ENCODE measurements around the gene C16orf92.

DNA sequence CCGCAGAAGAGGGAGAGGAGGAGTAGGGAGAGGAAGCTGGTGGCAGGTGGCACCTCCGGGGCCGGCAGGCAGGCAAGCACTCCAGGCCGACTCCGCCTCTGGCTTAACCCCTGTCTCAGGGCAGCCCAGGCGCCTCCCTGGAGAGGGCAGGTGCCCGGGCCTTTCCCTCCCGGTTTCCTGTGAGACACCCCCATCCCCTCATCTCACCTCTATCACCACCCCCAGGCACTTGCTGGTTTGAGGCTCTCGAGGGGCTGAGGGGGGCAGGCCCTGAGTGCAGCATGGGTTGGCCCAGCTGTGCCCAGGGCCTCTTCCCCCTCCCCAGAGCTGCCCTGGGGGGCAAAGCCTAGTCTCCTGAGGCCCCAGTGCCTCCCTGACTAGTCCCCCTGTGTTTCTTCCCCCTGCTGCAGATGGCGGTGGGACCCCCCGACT is 18.2 kb upstream of the C16orf92 start:
- TF ChIP-seq, protein P1, sequence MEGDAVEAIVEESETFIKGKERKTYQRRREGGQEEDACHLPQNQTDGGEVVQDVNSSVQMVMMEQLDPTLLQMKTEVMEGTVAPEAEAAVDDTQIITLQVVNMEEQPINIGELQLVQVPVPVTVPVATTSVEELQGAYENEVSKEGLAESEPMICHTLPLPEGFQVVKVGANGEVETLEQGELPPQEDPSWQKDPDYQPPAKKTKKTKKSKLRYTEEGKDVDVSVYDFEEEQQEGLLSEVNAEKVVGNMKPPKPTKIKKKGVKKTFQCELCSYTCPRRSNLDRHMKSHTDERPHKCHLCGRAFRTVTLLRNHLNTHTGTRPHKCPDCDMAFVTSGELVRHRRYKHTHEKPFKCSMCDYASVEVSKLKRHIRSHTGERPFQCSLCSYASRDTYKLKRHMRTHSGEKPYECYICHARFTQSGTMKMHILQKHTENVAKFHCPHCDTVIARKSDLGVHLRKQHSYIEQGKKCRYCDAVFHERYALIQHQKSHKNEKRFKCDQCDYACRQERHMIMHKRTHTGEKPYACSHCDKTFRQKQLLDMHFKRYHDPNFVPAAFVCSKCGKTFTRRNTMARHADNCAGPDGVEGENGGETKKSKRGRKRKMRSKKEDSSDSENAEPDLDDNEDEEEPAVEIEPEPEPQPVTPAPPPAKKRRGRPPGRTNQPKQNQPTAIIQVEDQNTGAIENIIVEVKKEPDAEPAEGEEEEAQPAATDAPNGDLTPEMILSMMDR (IDR thresholded peaks at IDR 0.05; ENCODE audit: control extremely low read depth in 1 of 3, insufficient read depth in 1 of 3, low read depth in 1 of 3, low read length in 3 of 3), result no peak
- TF ChIP-seq CHD1 (IDR thresholded peaks at IDR 0.05; ENCODE audit: low read depth, low read length) (no peak), ASH2L (IDR thresholded peaks at IDR 0.05; ENCODE audit: low read length) (no peak), HDAC2 (IDR thresholded peaks at IDR 0.05; ENCODE audit: borderline replicate concordance in 1 of 2, low read depth in 2 of 2, low read length in 2 of 2) (no peak), EZH2 (IDR thresholded peaks at IDR 0.05; ENCODE audit: low read depth, low read length, severe bottlenecking) (no peak), POLR2A (IDR thresholded peaks at IDR 0.05; ENCODE audit: control extremely low read depth in 1 of 2, low read depth in 2 of 2, low read length in 2 of 2) (no peak), ZNF274 (IDR thresholded peaks at IDR 0.05; ENCODE audit: borderline replicate concordance, extremely low read depth, low read length) (no peak), CBX8 (IDR thresholded peaks at IDR 0.05; ENCODE audit: borderline replicate concordance, low read depth, low read length) (no peak), SUZ12 (IDR thresholded peaks at IDR 0.05; ENCODE audit: low read length) (no peak)

Measured in H1 (cell line).